Activated naive CD8-positive, alpha-beta T cell treated with anti-CD3 and anti-CD28 coated beads, Interleukin-2, amount 50 U/mL, for 16 hours (primary cell): ENCODE measurements around the gene PRKCA.

Experiments
- DNase-seq: peaks from one replicate; pipeline ENCODE4 v3.0.0-alpha.2; 2020; ENCODE audit warnings: low read depth, low spot score

Gene PRKCA

DNA sequence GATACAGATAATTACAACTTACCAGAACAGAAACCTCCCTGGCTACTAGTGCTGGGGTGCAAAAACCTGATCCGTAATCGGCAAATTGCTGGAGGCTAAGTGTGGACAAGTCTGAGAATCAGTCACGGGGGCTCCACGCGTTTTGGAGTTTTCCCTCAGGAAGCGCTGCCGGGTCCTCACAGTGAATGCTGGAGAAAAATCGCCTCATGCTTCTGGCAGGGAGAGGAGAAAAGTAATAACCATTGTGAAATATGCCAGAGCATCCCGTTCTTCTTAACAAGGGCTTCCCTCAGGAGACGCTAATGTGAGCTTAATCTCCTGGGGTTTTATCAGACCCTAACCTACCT lies 453.5 kb downstream of the PRKCA start:
- no peak for DNase-seq

- DNase-seq: no peak
These were observed 457.9 kb downstream of the PRKCA start for GRCh38 chr17:66760324-66760723.

DNA sequence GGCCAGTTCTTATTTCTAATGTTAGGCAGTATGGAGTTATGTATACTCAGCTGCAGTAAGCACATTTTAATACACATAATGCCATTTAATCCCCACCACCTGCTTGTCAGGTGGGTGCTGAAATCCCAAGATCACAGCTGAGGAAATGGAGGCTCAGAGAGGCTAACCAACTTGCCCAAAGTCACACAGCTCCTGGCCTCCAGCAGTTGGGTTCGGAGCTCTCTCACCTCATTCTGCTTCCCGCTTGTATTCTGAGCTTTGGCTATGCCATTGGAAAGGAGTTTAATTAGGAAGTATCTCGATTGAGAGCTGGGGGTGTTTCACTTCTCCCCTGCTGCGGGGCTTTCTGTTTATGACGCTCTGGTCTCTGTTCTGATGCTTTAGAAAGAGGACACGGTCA lies 459.9 kb downstream of the PRKCA start:
- no peak for DNase-seq

- no peak for DNase-seq
These were observed 460.6 kb downstream of the PRKCA start for GRCh38 chr17:66763056-66763455.

GRCh38 chr17:66764506-66764905 lies 462.1 kb downstream of the PRKCA start:
- no peak for DNase-seq

GRCh38 chr17:66767154-66767933 lies 464.9 kb downstream of the PRKCA start:
- no peak for DNase-seq

DNA sequence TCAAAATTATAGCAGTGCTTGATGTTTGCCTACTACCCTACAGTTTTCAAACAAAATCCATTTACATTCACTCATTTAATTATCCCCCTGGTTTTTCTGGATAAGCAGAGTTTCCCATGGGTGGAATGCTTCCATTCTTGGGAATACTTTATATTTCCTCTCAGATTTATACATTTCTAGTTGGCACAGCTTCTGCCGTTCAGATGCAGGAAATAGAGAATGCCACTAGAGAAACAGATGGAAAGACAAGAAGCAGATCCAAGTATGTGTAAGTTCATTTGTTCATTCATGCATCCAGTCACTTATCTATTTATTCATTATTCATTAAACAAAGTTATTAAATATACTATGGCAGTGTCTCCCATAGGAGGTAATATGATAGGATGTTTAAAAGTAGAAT lies 467.5 kb downstream of the PRKCA start:
- DNase-seq: no peak

DNA sequence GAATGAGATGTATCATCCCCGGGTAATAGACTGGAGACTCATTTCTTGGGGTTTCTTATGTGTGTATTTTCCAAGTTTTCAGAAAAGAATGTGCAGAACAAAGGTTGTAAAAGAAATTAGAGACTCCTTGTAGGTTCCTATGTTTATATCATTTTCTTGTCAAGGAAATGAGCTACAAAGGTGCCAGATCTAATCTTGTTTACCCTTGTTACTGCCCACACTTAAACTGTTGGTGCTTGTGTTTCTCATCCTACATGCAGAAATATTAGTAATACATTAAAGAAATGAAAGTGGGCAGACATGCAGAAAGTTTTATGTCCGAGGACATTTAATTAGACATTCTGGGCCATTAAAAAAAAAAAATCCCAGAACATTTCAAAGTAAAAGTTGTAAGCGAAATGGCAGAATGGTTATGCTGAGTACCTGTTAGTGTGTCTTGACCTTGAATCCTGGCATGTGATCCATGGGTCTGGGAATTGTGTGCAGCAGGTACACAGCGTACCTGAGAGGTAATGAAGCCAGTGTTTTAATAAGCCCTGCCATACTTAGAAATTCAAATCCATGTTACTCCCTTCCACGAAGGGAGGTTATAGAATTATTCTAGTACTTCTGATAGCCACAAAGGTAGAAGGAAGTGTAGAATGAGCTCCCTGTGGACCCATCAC lies 469.9 kb downstream of the PRKCA start:
- no peak for DNase-seq

DNA sequence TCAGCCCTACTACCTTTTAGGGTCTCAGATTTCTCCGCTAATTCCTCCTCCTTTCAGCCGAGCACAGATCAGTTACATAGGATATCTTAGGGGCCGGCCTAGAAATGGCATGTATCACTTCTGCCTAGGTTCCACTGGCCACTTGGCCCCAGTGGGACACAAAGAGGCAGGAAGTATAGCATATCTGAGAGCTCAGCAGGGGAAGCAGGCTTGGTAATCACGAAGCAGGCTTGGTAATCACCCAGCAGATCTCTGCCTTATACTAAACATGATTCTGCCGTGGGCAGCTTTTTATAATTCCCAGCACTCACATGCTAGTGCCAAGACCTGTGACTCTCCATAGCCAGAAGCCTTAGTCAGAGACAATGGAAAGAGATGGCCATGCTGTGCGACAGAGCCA lies 472.9 kb downstream of the PRKCA start:
- DNase-seq: no peak

GRCh38 chr17:66775881-66776400 lies 473.5 kb downstream of the PRKCA start:
- no peak for DNase-seq

- no peak for DNase-seq
These were observed 474.7 kb downstream of the PRKCA start for GRCh38 chr17:66776999-66777688.

DNA sequence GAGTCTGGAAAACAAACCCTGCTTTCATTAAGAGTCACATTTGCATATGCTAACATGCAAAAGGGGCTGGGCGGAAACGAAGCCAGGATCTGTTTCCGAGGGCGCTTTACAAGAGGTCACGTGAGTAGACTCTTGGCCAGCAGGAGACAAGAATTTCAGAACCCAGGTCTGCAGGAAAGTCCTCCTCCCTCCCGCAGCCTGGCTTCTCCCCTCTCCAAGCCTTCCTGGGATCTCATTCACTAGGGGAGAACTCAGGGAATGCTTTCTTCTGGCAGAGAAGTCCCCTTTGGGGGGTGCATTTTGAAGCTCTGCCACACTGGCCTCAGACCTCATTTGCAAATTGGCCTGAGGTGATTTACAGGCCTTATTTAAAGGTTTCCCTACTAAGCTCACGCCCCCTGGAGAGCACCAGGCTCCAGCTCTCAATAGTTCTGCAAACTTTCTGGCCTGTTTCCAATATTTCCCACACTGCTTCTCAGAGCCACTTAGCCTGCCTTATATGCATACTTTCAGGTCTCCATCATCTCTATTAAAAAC lies 475.3 kb downstream of the PRKCA start:
- DNase-seq: no peak

- DNase-seq: no peak
These were observed 476.3 kb downstream of the PRKCA start for GRCh38 chr17:66778531-66779236.

GRCh38 chr17:66779237-66779606 lies 476.8 kb downstream of the PRKCA start:
- no peak for DNase-seq

GRCh38 chr17:66781135-66781534 lies 478.7 kb downstream of the PRKCA start:
- no peak for DNase-seq

DNA sequence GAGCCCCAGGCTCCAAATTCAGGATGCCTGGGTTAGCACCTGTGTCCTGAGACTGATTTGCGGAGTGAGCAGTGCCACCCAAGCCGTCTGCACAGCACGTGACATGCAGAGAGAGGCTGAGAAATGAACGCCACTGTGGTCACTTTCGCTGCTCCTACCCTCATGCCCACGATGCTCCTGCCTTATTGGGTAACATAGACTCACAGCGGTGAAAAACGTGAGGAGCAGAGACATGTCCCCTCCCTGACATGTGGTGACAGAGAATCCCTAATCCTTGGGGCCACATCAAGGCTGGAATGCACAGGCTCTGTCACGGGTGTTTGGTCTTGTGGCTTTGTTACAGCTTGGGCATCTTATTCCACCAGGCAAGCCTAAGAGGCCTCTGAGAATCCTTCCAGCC lies 480.4 kb downstream of the PRKCA start:
- DNase-seq: no peak

DNA sequence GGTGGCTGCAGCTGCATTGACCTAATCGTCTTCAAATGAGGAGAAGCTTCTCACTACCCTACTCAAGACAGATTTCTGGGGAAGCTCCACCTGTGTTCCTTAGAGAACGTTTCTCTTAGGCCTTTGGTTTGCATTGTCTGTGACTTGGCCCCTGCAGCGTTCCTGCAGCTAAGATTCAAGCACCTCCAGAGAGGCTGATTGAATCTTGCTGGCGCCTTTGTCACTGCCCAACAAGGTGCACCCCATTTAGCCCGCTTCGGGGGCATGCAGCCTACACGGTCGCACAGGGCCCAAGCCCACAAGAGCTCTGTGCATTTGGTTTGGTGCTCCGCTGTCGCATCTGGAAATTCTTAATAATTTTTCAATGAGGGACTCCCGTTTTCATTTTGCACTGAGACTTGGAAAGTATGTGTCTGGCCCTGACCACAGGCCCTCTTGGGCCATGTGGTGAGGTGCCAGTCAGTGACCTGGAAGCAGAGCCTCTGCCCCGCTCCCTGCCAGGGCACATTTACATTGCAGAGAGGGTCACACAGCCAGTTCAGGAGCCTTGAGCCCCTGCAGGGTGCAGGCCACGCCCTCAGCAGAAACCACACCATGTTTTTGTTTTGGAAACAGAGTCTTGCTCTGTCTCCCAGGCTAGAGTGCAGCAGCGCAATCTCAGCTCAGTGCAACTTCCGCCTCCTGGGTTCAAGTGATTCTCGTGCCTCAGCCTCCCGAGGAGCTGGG lies 481.4 kb downstream of the PRKCA start:
- no peak for DNase-seq

GRCh38 chr17:66784621-66785364 lies 482.4 kb downstream of the PRKCA start:
- DNase-seq: no peak

DNA sequence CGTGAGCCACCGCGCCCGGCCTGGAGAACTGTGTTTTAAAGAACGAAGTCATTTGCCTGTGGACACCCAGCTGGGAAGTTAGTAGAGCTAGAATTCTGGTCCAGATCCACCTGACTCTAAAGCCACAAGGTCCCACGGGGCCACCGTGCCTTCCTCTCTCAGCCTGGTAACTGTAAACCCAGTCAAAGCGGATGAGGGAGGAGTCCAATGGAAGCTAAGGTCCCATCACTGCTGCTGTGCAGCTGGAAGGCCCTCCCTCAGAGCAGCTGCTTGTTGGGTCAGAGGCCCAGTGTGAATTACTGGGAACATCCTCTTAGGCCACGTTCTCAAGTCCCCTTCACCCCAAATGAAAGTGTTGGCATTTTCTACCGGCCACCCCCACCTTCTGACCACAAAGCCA lies 483.7 kb downstream of the PRKCA start:
- DNase-seq: no peak

GRCh38 chr17:66787914-66788313 lies 485.5 kb downstream of the PRKCA start:
- DNase-seq: no peak
